ENCODE results near the gene CHST8.

The CHST8 gene

GRCh38 chr19:33799476-33799875 is 177.7 kb downstream of the CHST8 start:
- FAIRE-seq: no peak

GRCh38 chr19:33800012-33800680 is 178.4 kb downstream of the CHST8 start:
- FAIRE-seq: no peak

GRCh38 chr19:33801411-33801810 is 179.7 kb downstream of the CHST8 start:
- FAIRE-seq: no peak

GRCh38 chr19:33802001-33802400 is 180.2 kb downstream of the CHST8 start:
- no peak for FAIRE-seq

GRCh38 chr19:33802801-33803200 is 181.0 kb downstream of the CHST8 start:
- no peak for FAIRE-seq

- FAIRE-seq: no peak
Observed at GRCh38 chr19:33803383-33803782, 181.6 kb downstream of the CHST8 start.

GRCh38 chr19:33804021-33804799 is 182.5 kb downstream of the CHST8 start:
- no peak for FAIRE-seq

GRCh38 chr19:33805313-33805712 is 183.6 kb downstream of the CHST8 start:
- FAIRE-seq: no peak

GRCh38 chr19:33805840-33806433 is 184.2 kb downstream of the CHST8 start:
- FAIRE-seq: no peak

GRCh38 chr19:33806434-33806881 is 184.7 kb downstream of the CHST8 start:
- no peak for FAIRE-seq

GRCh38 chr19:33808399-33808798 is 186.6 kb downstream of the CHST8 start:
- no peak for FAIRE-seq

GRCh38 chr19:33809960-33810359 is 188.2 kb downstream of the CHST8 start:
- FAIRE-seq: no peak

- no peak for FAIRE-seq
Observed at GRCh38 chr19:33810821-33811220, 189.1 kb downstream of the CHST8 start.

- no peak for FAIRE-seq
Observed at GRCh38 chr19:33811246-33811645, 189.5 kb downstream of the CHST8 start.

GRCh38 chr19:33811736-33812387 is 190.1 kb downstream of the CHST8 start:
- FAIRE-seq: no peak

GRCh38 chr19:33812388-33813330 is 190.9 kb downstream of the CHST8 start:
- no peak for FAIRE-seq

- FAIRE-seq: no peak
Observed at GRCh38 chr19:33813391-33814101, 191.8 kb downstream of the CHST8 start.

- no peak for FAIRE-seq
Observed at GRCh38 chr19:33814181-33815165, 192.7 kb downstream of the CHST8 start.

- no peak for FAIRE-seq
Observed at GRCh38 chr19:33815380-33816340, 193.9 kb downstream of the CHST8 start.
